IMR-90 (cell line): ENCODE measurements around the gene EGFL7. TPM values are rescaled to one million over a fixed set of nuclear protein-coding genes. Genes with fewer than 3 reads are reported as not detected.

Source experiments
- ATAC-seq: fragments of 200-7000 bp; cut with Tn5 transposase; 2 replicates; pipeline ENCODE4 v1.9.1; 2020; ENCODE audit warnings: low read depth, mild to moderate bottlenecking, moderate library complexity
- BruUV-seq: library from RNA; stranded (reverse); fragments of 400-500 nt; replicated peaks from 2 replicates; lab custom pipeline; 2021; lab: Mats Ljungman, UMichigan
- CTCF ChIA-PET: fragments of 300-600 bp; formaldehyde crosslinking; extraction: SDS; loops from one replicate; lab custom pipeline; 2021; ENCODE audit warnings: antibody characterized with exemption; lab: Yijun Ruan, JAX
- POLR2A ChIA-PET: fragments of 300-600 bp; sonication (Branson Sonifier 250); formaldehyde crosslinking; loops from one replicate; lab custom pipeline; 2022; ENCODE audit warnings: antibody characterized with exemption; ENCODE audit not compliant: unreplicated experiment; lab: Charles Lee
- DNase-seq: peaks from one replicate; pipeline ENCODE4 v3.0.0; 2013
- H2AFZ ChIP-seq: replicated peaks from 2 replicates; pipeline ENCODE3; 2013; ENCODE audit warnings: low read length, mild to moderate bottlenecking; ENCODE audit not compliant: poor library complexity
- H2AK5ac ChIP-seq: 2 replicates; pipeline ENCODE4 v1.6.1; 2013; ENCODE audit warnings: low read depth, low read length, inconsistent platforms
- H2AK9ac ChIP-seq: replicated peaks from 2 replicates; pipeline ENCODE3; 2013; ENCODE audit warnings: mild to moderate bottlenecking, low read depth, low read length, moderate library complexity; ENCODE audit not compliant: poor library complexity
- H2BK120ac ChIP-seq: 2 replicates; pipeline ENCODE4 v1.6.1; 2013; ENCODE audit warnings: low read depth, low read length, inconsistent platforms
- H2BK15ac ChIP-seq: 3 replicates; pipeline ENCODE4 v1.6.1; 2013; ENCODE audit warnings: low read depth, low read length, inconsistent platforms
- H2BK20ac ChIP-seq: 2 replicates; pipeline ENCODE4 v1.6.1; 2013; ENCODE audit warnings: low read depth, mild to moderate bottlenecking, inconsistent platforms, low read length, moderate library complexity
- H2BK5ac ChIP-seq: 2 replicates; pipeline ENCODE4 v1.6.1; 2013; ENCODE audit warnings: mild to moderate bottlenecking, low read depth, low read length, inconsistent platforms; ENCODE audit not compliant: poor library complexity, severe bottlenecking
- H3K14ac ChIP-seq: replicated peaks from 2 replicates; pipeline ENCODE4 v1.6.1; 2013; ENCODE audit warnings: low read depth, low read length, inconsistent platforms
- H3K18ac ChIP-seq: 2 replicates; pipeline ENCODE4 v1.6.1; 2013; ENCODE audit warnings: low read depth, low read length, control low read depth
- H3K23ac ChIP-seq: 2 replicates; pipeline ENCODE4 v1.6.1; 2013; ENCODE audit warnings: low read depth, low read length, inconsistent platforms
- H3K27ac ChIP-seq: 2 replicates; pipeline ENCODE4 v1.5.1; 2013; ENCODE audit warnings: mild to moderate bottlenecking, control low read depth, low read length; ENCODE audit not compliant: insufficient read depth
- H3K27me3 ChIP-seq: 2 replicates; pipeline ENCODE4 v1.6.1; 2013; ENCODE audit warnings: low read length; ENCODE audit not compliant: control insufficient read depth, insufficient read depth
- H3K36me3 ChIP-seq: 2 replicates; pipeline ENCODE4 v1.6.1; 2013; ENCODE audit warnings: low read length, mixed read lengths; ENCODE audit not compliant: control insufficient read depth, insufficient read depth
- H3K4ac ChIP-seq: 2 replicates; pipeline ENCODE4 v1.6.1; 2013; ENCODE audit warnings: low read depth, low read length, inconsistent platforms
- H3K4me1 ChIP-seq: 2 replicates; pipeline ENCODE4 v1.6.1; 2013; ENCODE audit warnings: low read length, mixed read lengths; ENCODE audit not compliant: control insufficient read depth, insufficient read depth
- H3K4me2 ChIP-seq: 2 replicates; pipeline ENCODE4 v1.6.1; 2013; ENCODE audit warnings: low read depth, mild to moderate bottlenecking, control low read depth, low read length, moderate library complexity
- H3K4me3 ChIP-seq: 2 replicates; pipeline ENCODE4 v1.5.1; 2013; ENCODE audit warnings: low read depth, mild to moderate bottlenecking, control low read depth, low read length, moderate library complexity; ENCODE audit not compliant: insufficient read depth
- H3K56ac ChIP-seq: 2 replicates; pipeline ENCODE4 v1.6.1; 2013; ENCODE audit warnings: low read length, inconsistent platforms; ENCODE audit not compliant: insufficient read depth; ENCODE audit errors: extremely low read depth
- H3K79me1 ChIP-seq, 2 experiments: 2 replicates each; pipeline ENCODE4 v1.6.1; 2013; ENCODE audit warnings: low read length in 2 of 2, inconsistent platforms in 1 of 2, low read depth in 1 of 2
- H3K9ac ChIP-seq: 2 replicates; pipeline ENCODE4 v1.6.1; 2013; ENCODE audit warnings: low read depth, low read length, control low read depth
- H3K9me1 ChIP-seq: 2 replicates; pipeline ENCODE4 v1.6.1; 2013; ENCODE audit warnings: low read length, inconsistent platforms; ENCODE audit not compliant: insufficient read depth
- H3K9me3 ChIP-seq: 2 replicates; pipeline ENCODE4 v1.6.1; 2013; ENCODE audit warnings: low read length; ENCODE audit not compliant: control insufficient read depth, insufficient read depth
- H4K20me1 ChIP-seq: 2 replicates; pipeline ENCODE4 v1.6.1; 2013; ENCODE audit warnings: low read length, inconsistent platforms; ENCODE audit not compliant: insufficient read depth
- H4K5ac ChIP-seq: 2 replicates; pipeline ENCODE4 v1.6.1; 2013; ENCODE audit warnings: mild to moderate bottlenecking, low read depth, low read length, control low read depth
- H4K8ac ChIP-seq, 2 experiments: 2 replicates each; pipeline ENCODE4 v1.6.1; 2013; ENCODE audit warnings: low read depth in 2 of 2, low read length in 2 of 2, control low read depth in 1 of 2, inconsistent platforms in 1 of 2
- H4K91ac ChIP-seq: 2 replicates; pipeline ENCODE4 v1.6.1; 2013; ENCODE audit warnings: low read depth, low read length, inconsistent platforms; ENCODE audit not compliant: insufficient read depth
- BHLHE40 ChIP-seq: fragments of 150-350 bp; IDR thresholded peaks from 2 replicates; pipeline ENCODE4 v1.6.1; 2016; ENCODE audit warnings: mild to moderate bottlenecking, low read depth, low read length
- CEBPB ChIP-seq: IDR thresholded peaks from 2 replicates; pipeline ENCODE4 v1.6.1; 2012; ENCODE audit warnings: low read depth, low read length, improper control_type of control experiment
- CHD1 ChIP-seq: IDR thresholded peaks from 2 replicates; pipeline ENCODE4 v1.6.1; 2012; ENCODE audit warnings: low read depth, low read length, improper control_type of control experiment
- MAFK ChIP-seq: IDR thresholded peaks from 2 replicates; pipeline ENCODE4 v1.6.1; 2012; ENCODE audit warnings: low read depth, low read length, improper control_type of control experiment
- NFE2L2 ChIP-seq: fragments of 150-350 bp; IDR thresholded peaks from 2 replicates; pipeline ENCODE4 v1.6.1; 2016; ENCODE audit warnings: low read depth, mild to moderate bottlenecking, low read length
- POLR2A ChIP-seq: IDR thresholded peaks from 2 replicates; pipeline ENCODE4 v1.6.1; 2012; ENCODE audit warnings: mild to moderate bottlenecking, low read depth, low read length
- WGBS, 2 experiments: methylation state at CpG; one replicate each; pipeline versions ENCODE4 v1.1.5 to v1.1.7; 2013; ENCODE audit warnings: missing lambda C conversion rate in 2 of 2; ENCODE audit not compliant: insufficient read length in 1 of 2; ENCODE audit errors: extremely low coverage in 2 of 2; 5-methylcytosine and 5-hydroxymethylcytosine counted together
- dilution Hi-C: fragments of 300-500 bp; cut with HindIII; formaldehyde crosslinking; loops from one replicate; pipeline ENCODE4 v1.14.3; 2018; ENCODE audit warnings: low sequenced_read_pairs; ENCODE audit not compliant: unreplicated experiment
- in situ Hi-C: fragments of 300-500 bp; cut with MboI; formaldehyde crosslinking; loops from 3 replicates; pipeline ENCODE4 v1.14.3; 2019; ENCODE audit warnings: low sequenced_read_pairs, inconsistent platforms, mixed read lengths
- intact Hi-C: fragments of 100-400 bp; cut with micrococcal nuclease; formaldehyde crosslinking; loops from 2 replicates; pipeline ENCODE4 v1.10.0; 2022
- polyA plus RNA-seq, 3 experiments: library from polyadenylated mRNA; depleted of rRNA; stranded (reverse); fragments of >200 nt; gene quantifications; 2 replicates each; pipeline ENCODE4 v1.2.3, GENCODE V29; 2012; ENCODE audit warnings: low replicate concordance in 1 of 3
- total RNA-seq: library from RNA; depleted of rRNA; stranded (reverse); fragments of >200 nt; gene quantifications from 2 replicates; pipeline ENCODE4 v1.2.3, GENCODE V29; 2012
- TF ChIP-seq, protein P1 (sequence below): fragments of 150-350 bp; IDR thresholded peaks from 2 replicates; pipeline ENCODE4 v1.6.1; 2016; ENCODE audit warnings: low read depth, mild to moderate bottlenecking, low read length, moderate library complexity, borderline replicate concordance

The EGFL7 gene
- total and polyA plus RNA-seq, 2 of the 4 experiments (the other 2 are of a cell fraction): 2.2 to 10.4 TPM

DNA sequence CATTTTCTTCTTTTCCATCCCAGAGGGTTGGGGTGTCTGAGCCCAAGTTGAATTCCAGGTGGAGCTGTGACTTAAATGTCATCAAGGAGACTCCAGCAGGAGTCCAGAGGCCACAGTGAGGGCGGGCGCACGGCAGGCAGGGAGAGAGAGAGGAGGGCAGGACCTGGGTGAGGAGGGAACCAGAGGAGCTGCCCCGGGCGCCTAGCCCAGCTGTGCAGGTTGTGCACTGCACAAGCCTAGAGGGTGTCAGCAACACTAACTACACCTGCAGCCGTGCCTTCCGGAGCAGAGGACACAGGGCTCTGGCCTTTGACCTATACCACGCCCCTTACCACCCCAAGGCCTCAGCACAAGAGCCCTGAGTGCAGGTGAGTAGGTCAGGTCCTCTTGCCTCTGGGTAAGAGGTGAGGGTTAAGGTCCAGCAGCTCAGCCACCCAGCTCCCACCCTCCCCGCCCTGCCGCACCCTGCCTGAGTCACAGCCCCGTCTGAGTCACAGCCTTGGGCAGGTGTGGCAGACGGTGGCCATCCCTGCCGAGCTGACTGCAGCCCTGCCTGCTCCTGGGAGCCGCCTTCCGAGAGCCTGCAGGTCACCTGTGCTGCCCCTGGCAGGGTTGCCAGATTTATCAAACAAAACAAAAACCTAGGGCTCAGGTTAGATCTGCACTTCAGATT, 30.9 kb downstream of the EGFL7 start:
- no peak overlapping the region for H4K91ac ChIP-seq
- no peak overlapping the region for H2BK120ac ChIP-seq
- H3K36me3 ChIP-seq: no peaks in the 10 kb centered on the region
- peak overlapping the region; percentile 19 for H2AFZ ChIP-seq
- intact Hi-C loops: no loop called here
- no peaks in the 10 kb centered on the region for H4K20me1 ChIP-seq
- dilution Hi-C loops: no loop called here
- 0 out of 2 replicates have a peak, but pooled peaks cover 2% of the 10 kb centered on the region for H3K4me1 ChIP-seq
- no peak overlapping the region for H4K8ac ChIP-seq
- no peak overlapping the region for H3K14ac ChIP-seq
- no peaks in the 10 kb centered on the region for H3K9me1 ChIP-seq
- CTCF ChIA-PET: interaction anchor here (0.8 to 1.0 kb wide), 2 partner anchors 14 to 208 kb away, joined by 3 read pairs; no protein-coding TSS in a partner anchor
- no peak overlapping the region for H3K27ac ChIP-seq
- no peak overlapping the region for H3K4me2 ChIP-seq
- H2BK5ac ChIP-seq: no peak overlapping the region
- no peak overlapping the region for H3K18ac ChIP-seq
- H3K4me3 ChIP-seq: no peak overlapping the region
- in situ Hi-C loops: no loop called here
- peak; percentile 24 for DNase-seq
- H4K5ac ChIP-seq: no peak overlapping the region
- no peaks in the 10 kb centered on the region for H3K9me3 ChIP-seq
- no CpG with 5 or more reads among the region's 15 CpGs for WGBS, 2 experiments
- H3K79me1 ChIP-seq: no peaks in the 10 kb centered on the region
- H3K23ac ChIP-seq: no peak overlapping the region
- H3K9ac ChIP-seq: no peak overlapping the region
- H3K4ac ChIP-seq: no peak overlapping the region
- H2BK15ac ChIP-seq: no peak overlapping the region
- peak overlapping the region; percentile 28; the same call in 1 of the 2 replicates for H2AK5ac ChIP-seq
- TF ChIP-seq BHLHE40: no peak
- no peak for TF ChIP-seq MAFK
- no peak for TF ChIP-seq NFE2L2
- no peak for TF ChIP-seq CHD1
- no peak for TF ChIP-seq CEBPB
- no peak for TF ChIP-seq POLR2A
- TF ChIP-seq, protein P1, sequence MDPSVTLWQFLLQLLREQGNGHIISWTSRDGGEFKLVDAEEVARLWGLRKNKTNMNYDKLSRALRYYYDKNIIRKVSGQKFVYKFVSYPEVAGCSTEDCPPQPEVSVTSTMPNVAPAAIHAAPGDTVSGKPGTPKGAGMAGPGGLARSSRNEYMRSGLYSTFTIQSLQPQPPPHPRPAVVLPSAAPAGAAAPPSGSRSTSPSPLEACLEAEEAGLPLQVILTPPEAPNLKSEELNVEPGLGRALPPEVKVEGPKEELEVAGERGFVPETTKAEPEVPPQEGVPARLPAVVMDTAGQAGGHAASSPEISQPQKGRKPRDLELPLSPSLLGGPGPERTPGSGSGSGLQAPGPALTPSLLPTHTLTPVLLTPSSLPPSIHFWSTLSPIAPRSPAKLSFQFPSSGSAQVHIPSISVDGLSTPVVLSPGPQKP: no peak
- H2AK9ac ChIP-seq: no peak overlapping the region
- ATAC-seq: no peak
- no TSS peak for BruUV-seq
- POLR2A ChIA-PET: no interaction called here
- no peak overlapping the region for H2BK20ac ChIP-seq
- H3K56ac ChIP-seq: no peak overlapping the region
- peaks cover 11% of the 10 kb centered on the region; the same call in 1 of the 2 replicates for H3K27me3 ChIP-seq
